Raji (cell line): ENCODE results near the gene PWWP2B.

Experiments used
- POLR2A ChIP-seq: IDR thresholded peaks from 2 replicates; pipeline ENCODE4 v1.6.1; 2011; ENCODE audit warnings: low read depth, low read length, control low read depth; ENCODE audit not compliant: insufficient read depth

PWWP2B gene

DNA sequence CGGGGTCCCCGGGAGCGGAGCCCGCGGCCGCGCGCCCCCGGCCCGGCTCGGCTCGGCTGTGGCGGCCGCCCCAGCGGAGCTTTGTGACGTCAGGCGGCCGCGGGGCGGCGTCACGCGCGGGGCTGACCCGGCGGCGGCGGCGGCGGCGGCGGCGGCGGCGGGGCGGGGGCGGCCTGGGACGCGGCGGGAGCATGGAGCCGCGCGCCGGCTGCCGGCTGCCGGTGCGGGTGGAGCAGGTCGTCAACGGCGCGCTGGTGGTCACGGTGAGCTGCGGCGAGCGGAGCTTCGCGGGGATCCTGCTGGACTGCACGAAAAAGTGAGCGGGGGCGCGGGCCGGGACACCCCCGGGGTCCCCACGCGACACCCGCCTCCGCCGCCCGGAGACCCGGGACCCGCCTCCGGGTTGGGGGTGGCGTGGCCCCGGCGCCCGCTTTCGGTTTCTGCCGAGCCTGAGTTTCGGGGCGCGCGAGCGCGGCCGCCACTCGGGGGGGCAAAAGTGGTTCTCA is at the start of gene PWWP2B:
Gene PWWP2B (plus strand): TSS at position 165 of the 506 bp plus-strand sequence. CDS start 27 bp downstream, at position 192.
- TF ChIP-seq POLR2A = no peak

DNA sequence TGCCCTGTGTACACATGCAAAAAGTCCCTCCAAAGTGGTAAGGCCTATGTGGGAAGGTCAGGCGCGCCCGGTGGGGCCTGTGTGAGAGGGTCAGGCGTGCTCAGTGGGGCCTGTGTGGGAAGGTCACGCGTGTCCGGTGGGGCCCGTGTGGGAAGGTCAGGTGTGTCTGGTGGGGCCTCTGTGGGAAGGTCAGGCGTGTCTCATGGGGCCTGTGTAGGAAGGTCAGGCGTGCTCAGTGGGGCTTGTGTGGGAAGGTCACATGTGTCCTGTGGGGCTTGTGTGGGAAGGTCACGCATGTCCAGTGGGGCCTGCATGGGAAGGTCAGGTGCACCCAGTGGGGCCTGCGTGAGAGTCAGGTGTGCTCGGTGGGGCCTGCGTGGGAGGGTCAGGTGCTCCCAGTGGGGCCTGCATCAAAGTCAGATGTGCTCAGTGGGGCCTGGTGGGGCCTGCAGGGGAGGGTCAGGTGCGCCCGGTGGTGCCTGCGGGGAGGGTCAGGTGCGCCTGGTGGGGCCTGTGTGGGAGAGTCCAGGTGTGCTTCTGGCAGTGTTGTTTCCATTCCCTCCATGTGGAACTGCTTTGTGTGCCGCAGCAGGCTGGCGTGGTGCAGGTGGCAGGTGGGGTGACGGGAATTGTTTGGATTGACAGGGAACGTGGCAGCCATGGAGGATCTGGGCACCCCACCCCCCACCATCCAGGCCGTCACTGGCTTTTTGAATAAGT is 49.6 kb upstream of the PWWP2B start:
- TF ChIP-seq POLR2A = no peak

DNA sequence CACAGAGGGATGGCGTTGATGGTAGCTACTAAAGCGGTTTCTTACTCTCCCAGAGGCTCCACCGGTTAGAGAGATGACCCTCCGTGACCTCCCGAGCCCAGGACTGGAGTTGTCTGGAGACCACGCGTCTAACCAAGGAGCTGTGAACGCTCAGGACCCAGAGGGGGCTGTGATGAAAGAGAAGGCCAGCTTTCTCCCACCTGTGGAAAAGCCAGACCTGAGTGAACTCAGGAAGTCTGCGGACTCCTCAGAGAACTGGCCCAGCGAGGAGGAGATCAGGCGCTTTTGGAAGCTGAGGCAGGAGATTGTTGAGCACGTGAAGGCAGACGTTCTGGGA is 49.1 kb upstream of the PWWP2B start:
- TF ChIP-seq POLR2A = no peak

DNA sequence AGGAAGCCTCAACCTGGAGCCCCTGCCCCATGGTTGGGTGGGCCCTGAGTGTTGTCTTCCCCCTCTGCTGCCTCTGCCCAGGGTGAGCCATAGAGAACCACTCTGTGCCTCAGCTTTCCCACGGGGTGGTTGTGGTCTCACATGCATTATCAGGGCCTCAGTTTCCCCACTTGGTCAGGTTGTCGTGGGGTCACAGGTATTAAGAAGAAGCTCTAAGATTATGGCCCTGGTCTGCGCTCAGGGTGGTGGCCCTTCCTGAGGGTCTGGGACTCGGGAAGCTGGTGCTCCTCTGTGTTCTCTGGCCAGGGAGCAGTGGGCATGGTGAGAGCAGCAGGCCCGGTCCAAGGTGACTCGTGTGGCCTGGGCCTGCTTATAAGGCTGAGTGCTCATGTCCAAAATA is 47.2 kb upstream of the PWWP2B start:
- TF ChIP-seq POLR2A = no peak

DNA sequence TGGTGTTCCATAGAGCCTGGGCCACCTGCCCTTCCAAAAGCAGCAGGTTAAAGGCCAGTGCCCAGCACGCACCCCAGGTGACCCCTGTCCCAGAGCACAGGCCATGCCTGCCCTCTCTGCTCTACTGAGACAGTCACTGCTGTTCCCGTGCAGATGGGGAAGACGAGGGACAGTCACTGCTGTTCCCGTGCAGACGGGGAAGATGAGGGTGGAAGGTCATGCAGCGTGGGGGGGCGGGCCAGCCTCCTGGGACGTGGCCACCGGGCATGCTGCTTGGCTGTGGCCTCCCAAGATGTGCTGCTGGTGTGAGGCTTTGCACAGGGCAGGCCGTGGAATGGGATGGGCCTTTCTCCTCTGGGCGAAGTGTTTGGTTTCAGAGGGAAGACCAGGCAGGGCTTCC is 46.6 kb upstream of the PWWP2B start:
- no peak for TF ChIP-seq POLR2A

DNA sequence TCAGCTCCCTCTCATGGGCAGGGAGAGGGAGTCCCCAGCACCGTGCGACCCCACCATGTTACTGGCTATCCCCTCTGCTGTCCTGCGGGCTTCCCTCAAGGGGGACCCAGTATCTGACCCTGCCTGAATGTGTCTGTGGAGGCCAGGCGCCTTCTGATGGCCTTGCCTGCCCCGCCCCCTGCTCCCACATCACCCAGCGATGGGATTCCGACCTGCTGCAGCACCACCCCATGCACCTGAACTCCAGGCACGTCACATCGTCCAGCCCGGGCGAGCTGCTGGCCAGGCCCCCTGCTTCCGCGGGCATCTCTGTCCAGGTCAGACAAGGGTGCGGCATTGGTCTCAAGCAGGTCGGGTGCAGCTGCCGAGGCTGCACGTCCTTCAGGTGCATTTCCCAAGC is 46.1 kb upstream of the PWWP2B start:
- TF ChIP-seq POLR2A = no peak

DNA sequence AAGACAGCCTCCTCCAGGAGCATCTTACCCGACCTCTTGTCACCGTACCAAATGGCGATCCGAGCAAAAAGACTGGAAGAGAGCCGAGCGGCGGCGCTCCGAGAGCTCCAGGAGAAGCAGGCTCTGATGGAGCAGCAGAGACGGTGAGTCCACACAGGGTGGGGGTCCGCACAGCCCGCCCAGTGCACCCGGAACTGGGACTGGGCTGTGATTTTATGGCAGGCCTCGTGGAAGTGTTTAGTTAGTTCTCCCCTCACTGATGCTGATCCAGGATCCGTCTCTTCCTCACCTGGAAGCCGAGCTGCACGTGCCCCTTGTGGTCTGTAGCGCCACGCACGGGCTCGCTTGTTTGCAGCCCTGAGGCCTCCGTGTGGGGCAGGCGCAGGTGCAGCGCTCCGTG is 45.4 kb upstream of the PWWP2B start:
- TF ChIP-seq POLR2A = no peak

DNA sequence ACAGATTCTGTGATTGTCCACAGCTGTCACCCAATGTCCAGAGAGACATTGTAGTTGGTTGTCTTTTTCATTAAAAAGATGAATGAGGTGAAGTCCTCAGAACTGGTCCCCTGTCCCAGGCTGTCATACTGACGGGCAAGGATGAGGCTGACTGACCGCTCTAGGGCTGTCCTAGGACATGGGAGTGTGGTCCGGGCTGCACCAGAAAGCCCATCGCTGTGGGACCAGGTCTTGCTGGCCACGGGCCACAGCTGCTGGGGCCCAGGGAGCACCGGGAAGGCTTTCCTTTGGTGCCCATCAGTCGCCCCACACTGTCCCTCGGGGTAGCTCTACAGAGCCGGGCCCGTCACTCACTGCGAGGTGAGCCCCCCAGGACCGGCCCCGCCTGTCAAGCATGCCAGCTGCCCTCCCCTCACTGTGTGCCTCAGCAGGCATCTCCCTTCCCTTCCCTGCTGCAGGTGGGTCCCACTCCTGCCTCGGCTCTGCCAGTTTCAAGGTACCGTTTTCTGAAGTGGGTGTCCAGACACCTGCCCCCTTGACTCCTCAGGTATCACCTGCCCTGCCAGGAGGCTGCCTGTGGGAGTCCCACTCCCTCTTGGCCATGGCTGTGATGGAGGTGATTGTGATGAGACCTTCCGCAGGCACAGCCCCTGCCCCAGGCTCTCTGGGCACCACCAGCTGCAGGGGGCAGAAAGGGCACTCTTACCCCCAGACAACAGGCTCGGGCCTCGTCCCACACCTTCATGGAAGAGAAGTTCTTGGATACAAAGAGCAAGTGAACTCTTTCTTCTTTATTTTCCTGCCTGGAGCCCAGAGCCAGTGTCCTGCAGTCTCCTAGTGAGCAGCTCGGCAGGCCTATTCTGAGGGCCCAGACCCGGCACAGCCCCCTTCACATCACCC is 43.3 kb upstream of the PWWP2B start:
- TF ChIP-seq POLR2A = no peak

DNA sequence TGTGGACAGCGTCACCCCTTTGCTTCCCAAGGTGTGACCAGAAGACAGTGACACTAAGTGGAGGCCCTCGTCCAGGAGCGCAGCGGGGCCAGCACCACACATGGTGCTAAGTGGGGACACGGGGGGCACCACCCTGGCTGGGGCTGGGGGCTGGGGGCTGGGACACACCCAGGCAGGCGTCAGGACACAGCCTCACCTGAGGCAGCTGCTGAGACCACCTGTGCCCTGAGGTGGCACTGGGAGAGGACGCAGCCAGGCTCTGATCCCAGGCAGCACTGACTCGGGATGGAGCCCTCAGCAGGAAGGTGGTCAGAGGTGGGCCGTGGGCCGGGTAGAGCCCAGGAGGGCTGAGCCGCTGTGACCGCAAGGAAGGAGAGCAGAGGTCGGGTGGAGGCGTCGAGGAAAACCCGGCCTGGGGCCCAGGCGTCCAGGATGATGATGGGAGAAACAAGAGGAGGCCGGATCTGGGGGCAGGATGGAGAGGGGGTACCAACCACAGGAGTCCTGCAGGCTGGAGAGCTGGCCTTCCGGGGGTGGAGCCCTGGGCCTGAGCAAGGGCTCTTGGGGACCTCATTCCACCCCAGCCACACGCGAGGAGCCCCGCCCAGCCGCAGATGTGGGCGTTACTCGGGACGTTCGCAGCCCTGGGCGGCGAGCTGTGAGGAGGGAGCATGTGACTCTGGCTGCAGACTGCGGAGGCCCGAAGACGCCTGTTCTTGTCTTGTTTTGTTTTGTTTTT is 42.5 kb upstream of the PWWP2B start:
- TF ChIP-seq POLR2A = no peak

DNA sequence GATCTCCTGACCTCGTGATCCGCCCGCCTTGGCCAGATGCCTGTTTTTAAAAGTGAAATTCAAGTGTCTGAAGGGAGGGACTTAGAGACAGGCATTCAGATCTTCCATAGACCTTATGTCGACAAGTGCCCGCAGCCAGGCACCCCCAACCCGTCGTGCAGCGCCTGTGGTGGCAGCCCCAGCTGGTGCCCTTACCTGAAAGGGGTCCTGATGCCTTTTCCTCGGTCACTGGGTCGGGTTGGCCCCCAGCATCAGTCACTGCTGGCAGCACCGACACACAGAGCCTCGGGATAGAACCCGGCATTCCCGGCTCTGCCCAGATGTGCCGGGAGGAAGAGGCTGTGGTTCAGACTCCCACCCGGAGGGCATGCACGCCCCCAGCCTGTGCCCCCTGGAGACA is 41.7 kb upstream of the PWWP2B start:
- TF ChIP-seq POLR2A = no peak

DNA sequence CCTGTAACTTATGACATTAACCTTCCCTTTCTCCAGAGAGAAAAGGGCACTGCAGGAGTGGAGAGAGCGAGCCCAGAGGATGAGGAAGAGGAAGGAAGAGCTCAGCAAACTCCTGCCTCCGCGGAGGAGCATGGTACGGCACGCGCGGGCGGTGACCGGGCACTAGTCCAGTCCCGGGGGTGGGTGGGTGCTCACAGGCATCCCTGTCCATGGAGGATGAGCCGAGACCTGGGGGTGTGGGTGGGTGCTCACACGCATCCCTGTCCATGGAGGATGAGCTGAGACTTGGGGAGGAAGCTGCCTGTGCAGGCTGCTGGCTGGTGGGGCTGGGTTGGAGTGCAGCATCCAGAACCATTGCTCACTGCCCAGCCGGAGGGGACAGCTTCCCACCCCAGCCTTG is 41.2 kb upstream of the PWWP2B start:
- no peak for TF ChIP-seq POLR2A

DNA sequence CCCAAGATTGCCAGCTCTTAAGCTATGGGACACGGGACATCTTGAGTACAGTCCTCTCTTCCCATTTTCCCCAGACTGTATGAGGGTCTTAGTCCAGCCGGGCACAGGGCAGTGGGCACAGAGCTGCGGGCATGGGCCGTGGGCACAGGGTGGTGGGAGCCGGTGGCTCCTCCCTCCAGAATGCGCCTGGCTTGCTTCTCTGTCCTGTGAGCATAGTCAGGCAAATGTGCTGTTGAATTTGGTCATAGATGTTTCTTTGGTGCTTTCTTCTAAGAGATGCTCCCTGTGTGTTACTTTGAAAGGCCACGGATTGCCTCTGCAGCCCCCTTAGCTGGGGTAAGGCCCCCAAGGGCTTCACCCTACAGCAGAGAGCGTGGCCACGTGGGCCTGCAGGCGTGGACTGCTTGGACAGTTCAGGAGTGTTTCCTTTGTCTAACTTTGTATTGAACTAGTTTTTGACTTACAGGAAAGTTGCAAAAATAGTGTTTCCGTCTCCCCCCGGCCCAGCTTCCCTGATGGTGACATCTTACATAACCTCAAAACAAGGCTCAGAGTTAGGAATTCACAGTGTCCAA is 40.3 kb upstream of the PWWP2B start:
- TF ChIP-seq POLR2A = no peak

DNA sequence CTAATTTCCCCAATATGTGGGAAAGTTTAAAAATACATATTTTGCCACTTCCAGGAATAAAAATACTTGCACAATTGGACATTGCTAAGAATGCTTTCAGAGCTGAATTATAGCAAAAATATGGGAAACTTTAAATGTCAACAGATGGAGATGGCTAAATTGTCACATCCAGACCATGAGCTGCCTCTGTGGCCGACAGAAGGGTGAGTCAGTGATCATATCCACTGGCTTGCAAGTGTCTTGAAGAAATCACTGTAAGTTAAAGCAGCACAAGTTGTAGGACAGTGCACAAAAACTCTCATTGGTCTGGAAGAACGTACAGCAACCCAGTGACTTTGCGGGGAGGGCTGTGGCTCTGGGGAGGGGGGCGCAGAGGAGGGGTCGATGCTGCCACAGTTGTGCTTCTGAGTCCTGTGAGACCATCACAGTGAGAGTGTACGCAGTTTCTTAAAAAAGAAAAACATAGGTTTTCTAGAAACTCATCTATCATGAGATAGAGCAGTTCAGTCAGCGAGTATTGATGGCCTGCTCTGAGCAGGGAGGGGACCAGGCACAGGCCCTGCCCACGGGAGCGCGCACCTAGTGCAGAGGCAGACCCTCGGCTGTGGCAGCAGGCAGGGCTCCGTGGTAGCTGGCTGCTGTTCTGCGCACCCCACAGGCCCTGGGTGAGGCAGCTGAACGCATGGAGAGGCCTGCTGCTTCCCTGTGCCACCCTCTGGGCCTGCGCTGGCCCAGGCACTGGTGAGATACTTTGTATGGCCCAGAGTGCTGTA is 39.5 kb upstream of the PWWP2B start:
- TF ChIP-seq POLR2A = no peak

DNA sequence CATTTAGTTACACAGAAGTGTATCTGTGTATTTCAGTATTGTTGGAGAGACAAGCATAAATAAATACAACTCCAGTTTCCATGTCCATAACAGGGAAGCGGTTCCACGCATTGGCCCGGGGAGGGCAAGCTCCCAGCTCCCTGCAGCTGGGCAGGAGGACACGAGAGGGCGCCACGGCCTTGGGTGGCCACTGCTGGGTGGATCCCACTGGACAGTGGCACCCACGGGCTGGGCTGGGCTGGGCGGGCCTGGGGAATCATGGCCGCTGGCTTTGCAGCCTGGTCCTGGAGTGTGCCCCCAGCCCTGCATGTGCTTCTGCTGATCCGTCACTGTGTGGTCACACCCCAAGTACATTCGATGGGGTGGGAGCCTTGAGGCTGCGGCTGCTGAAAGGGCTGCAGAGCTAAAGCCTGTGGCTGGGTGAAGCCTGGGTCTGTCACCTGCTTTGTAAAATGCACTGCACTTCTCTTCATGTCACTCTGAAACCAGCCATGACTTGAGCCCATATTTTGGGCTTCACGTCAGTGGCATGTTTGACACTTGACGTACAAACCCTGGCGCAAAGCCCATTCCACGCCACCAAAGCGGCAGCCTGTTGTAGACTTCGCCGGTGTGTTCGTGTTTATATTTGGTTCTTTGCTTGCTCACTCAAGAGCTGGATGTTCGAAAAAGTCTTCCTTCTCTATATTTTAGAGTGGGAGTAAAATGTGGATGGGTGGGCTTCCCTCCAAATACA is 37.5 kb upstream of the PWWP2B start:
- no peak for TF ChIP-seq POLR2A
